HCT116 (cell line): ENCODE data around the gene TNIK. TPM values are rescaled to one million over a fixed set of nuclear protein-coding genes. Genes with fewer than 3 reads are reported as not detected.

Source experiments
- ATAC-seq: fragments of 200-7000 bp; cut with Tn5 transposase; 2 replicates; pipeline ENCODE4 v1.9.1; 2020; ENCODE audit warnings: mild to moderate bottlenecking, moderate library complexity
- BruUV-seq: library from RNA; stranded (reverse); fragments of 400-500 nt; replicated peaks from 2 replicates; lab custom pipeline; 2021; lab: Mats Ljungman, UMichigan
- CTCF ChIA-PET: fragments of 300-600 bp; sonication (Branson Sonifier 250); formaldehyde crosslinking; loops from one replicate; lab custom pipeline; 2021; ENCODE audit warnings: antibody characterized with exemption; lab: Charles Lee
- POLR2A ChIA-PET: fragments of 300-600, 350-600 bp; sonication (Branson Sonifier 250); formaldehyde crosslinking; loops from one replicate; lab custom pipeline; 2021; ENCODE audit warnings: antibody characterized with exemption; lab: Charles Lee
- RAD21 ChIA-PET, 2 experiments: fragments of 300-600 bp; sonication (Branson Sonifier 250); formaldehyde crosslinking; loops; one replicate each; lab custom pipeline; 2023; ENCODE audit warnings: low total read pairs in 2 of 2; ENCODE audit not compliant: uncharacterized antibody in 2 of 2, unreplicated experiment in 2 of 2, low non-redundant PET in 1 of 2; lab: Charles Lee
- DNase-seq: peaks from one replicate; pipeline ENCODE4 v3.0.0-alpha.2; 2010; ENCODE audit warnings: low read depth, low spot score
- H2AFZ ChIP-seq: fragments of 200-600 bp; shearing (Covaris generic), sonication (generic); 2 replicates; pipeline ENCODE4 v1.6.1; 2017; ENCODE audit warnings: low read depth, mixed run types, mixed read lengths, antibody characterized with exemption, low read length; ENCODE audit not compliant: poor library complexity, severe bottlenecking
- H3K27ac ChIP-seq: 2 replicates; pipeline ENCODE4 v1.5.1; 2012; ENCODE audit warnings: low read depth, low read length
- H3K27me3 ChIP-seq: fragments of 200-600 bp; sonication (generic); 2 replicates; pipeline ENCODE4 v1.6.1; 2016; ENCODE audit warnings: mixed run types, low read length, mixed read lengths; ENCODE audit not compliant: insufficient read depth
- H3K36me3 ChIP-seq, 2 experiments: fragments of 200-500 bp in 1 of 2; fragments of 200-600 bp in 1 of 2; sonication (Bioruptor generic) in 1 of 2; sonication (generic) in 1 of 2; 2 replicates each; pipeline versions ENCODE4 v1.5.1 to v1.6.1; 2014 to 2016; ENCODE audit warnings: low read length in 2 of 2, inconsistent platforms in 1 of 2, mixed read lengths in 1 of 2, mixed run types in 1 of 2; ENCODE audit not compliant: insufficient read depth in 2 of 2, control insufficient read depth in 1 of 2
- H3K4me1 ChIP-seq, 2 experiments: fragments of 200-600 bp in 1 of 2; sonication (generic) in 1 of 2; 2 replicates each; pipeline versions ENCODE4 v1.5.1 to v1.6.1; 2012 to 2017; ENCODE audit warnings: low read length in 2 of 2, inconsistent platforms in 1 of 2, mild to moderate bottlenecking in 1 of 2, mixed read lengths in 1 of 2, mixed run types in 1 of 2, moderate library complexity in 1 of 2; ENCODE audit not compliant: insufficient read depth in 2 of 2, control insufficient read depth in 1 of 2
- H3K4me2 ChIP-seq: fragments of 200-600 bp; sonication (generic); 2 replicates; pipeline ENCODE4 v1.6.1; 2017; ENCODE audit warnings: mixed run types, low read length, mixed read lengths
- H3K4me3 ChIP-seq, 2 experiments: fragments of 200-600 bp in 1 of 2; sonication (generic) in 1 of 2; replicated peaks in 1 of 2; 2 replicates each; pipeline ENCODE4 v1.5.1; 2011 to 2016; ENCODE audit warnings: low read length in 2 of 2, control low read depth in 1 of 2, low read depth in 1 of 2, mild to moderate bottlenecking in 1 of 2, mixed read lengths in 1 of 2, mixed run types in 1 of 2
- H3K79me2 ChIP-seq: fragments of 200-600 bp; sonication (generic); 2 replicates; pipeline ENCODE4 v1.6.1; 2017; ENCODE audit warnings: mild to moderate bottlenecking, mixed run types, low read length, moderate library complexity, mixed read lengths; ENCODE audit not compliant: insufficient read depth
- H3K9ac ChIP-seq: fragments of 200-600 bp; sonication (generic); 2 replicates; pipeline ENCODE4 v1.6.1; 2016; ENCODE audit warnings: low read length, mixed read lengths
- H3K9me2 ChIP-seq: fragments of 200-600 bp; sonication (generic), shearing (Covaris generic); 2 replicates; pipeline ENCODE4 v1.6.1; 2017; ENCODE audit warnings: mixed run types, mild to moderate bottlenecking, moderate library complexity; ENCODE audit not compliant: insufficient read depth
- H3K9me3 ChIP-seq, 2 experiments: fragments of 200-500 bp in 1 of 2; fragments of 200-600 bp in 1 of 2; sonication (Bioruptor generic) in 1 of 2; sonication (generic) in 1 of 2; 2 replicates each; pipeline ENCODE4 v1.6.1; 2014 to 2017; ENCODE audit warnings: low read length in 2 of 2, mixed read lengths in 2 of 2, inconsistent platforms in 1 of 2, low read depth in 1 of 2, mild to moderate bottlenecking in 1 of 2, mixed run types in 1 of 2, moderate library complexity in 1 of 2; ENCODE audit not compliant: control insufficient read depth in 1 of 2, insufficient read depth in 1 of 2
- H4K20me1 ChIP-seq: fragments of 200-600 bp; sonication (generic), shearing (Covaris generic); 2 replicates; pipeline ENCODE4 v1.6.1; 2017; ENCODE audit warnings: mixed run types, mild to moderate bottlenecking, moderate library complexity; ENCODE audit not compliant: insufficient read depth
- CEBPB ChIP-seq: IDR thresholded peaks from 2 replicates; pipeline ENCODE4 v1.6.1; 2012; ENCODE audit warnings: low read depth
- CTCF ChIP-seq, 3 experiments: fragments of 200-600 bp in 1 of 3; sonication (generic) in 1 of 3; IDR thresholded peaks in 2 of 3; conservative IDR thresholded peaks in 1 of 3; 2 replicates each; pipeline ENCODE4 v1.5.1; 2012 to 2017; ENCODE audit warnings: low read depth in 2 of 3, low read length in 2 of 3, antibody characterized with exemption in 1 of 3, borderline replicate concordance in 1 of 3, control low read depth in 1 of 3, mild to moderate bottlenecking in 1 of 3, mixed read lengths in 1 of 3, mixed run types in 1 of 3, moderate library complexity in 1 of 3; ENCODE audit not compliant: insufficient read depth in 1 of 3
- ELF1 ChIP-seq: IDR thresholded peaks from 2 replicates; pipeline ENCODE4 v1.6.1; 2012; ENCODE audit warnings: low read depth, borderline replicate concordance
- FOSL1 ChIP-seq: IDR thresholded peaks from 2 replicates; pipeline ENCODE4 v1.6.1; 2012; ENCODE audit warnings: low read depth
- POLR2A ChIP-seq: IDR thresholded peaks from 2 replicates; pipeline ENCODE4 v1.7.0; 2011; ENCODE audit warnings: borderline replicate concordance; ENCODE audit not compliant: insufficient read depth, insufficient read length; ENCODE audit errors: extremely low read depth
- POLR2AphosphoS5 ChIP-seq: IDR thresholded peaks from 2 replicates; pipeline ENCODE4 v1.6.1; 2011; ENCODE audit warnings: mild to moderate bottlenecking, low read depth, low read length, moderate library complexity
- RAD21 ChIP-seq: IDR thresholded peaks from 2 replicates; pipeline ENCODE4 v1.6.1; 2012; ENCODE audit warnings: low read depth, mild to moderate bottlenecking
- SP1 ChIP-seq: IDR thresholded peaks from 2 replicates; pipeline ENCODE4 v1.6.1; 2012; ENCODE audit warnings: low read depth
- SRF ChIP-seq: IDR thresholded peaks from 2 replicates; pipeline ENCODE4 v1.6.1; 2012; ENCODE audit warnings: low read depth
- ZBTB33 ChIP-seq: IDR thresholded peaks from 2 replicates; pipeline ENCODE4 v1.6.1; 2011; ENCODE audit warnings: mild to moderate bottlenecking, low read length, moderate library complexity; ENCODE audit not compliant: insufficient replicate concordance; ENCODE audit errors: extremely low read depth
- ZFX ChIP-seq: fragments of 450-650 bp; IDR thresholded peaks from 2 replicates; pipeline ENCODE4 v1.6.1; 2017
- intact Hi-C: fragments of 100-400 bp; cut with micrococcal nuclease; formaldehyde crosslinking; loops from 2 replicates; pipeline ENCODE4 v1.10.0; 2022
- total RNA-seq: library from RNA; stranded (reverse); gene quantifications from one replicate; pipeline ENCODE4 v1.2.1, GENCODE V29; 2021; ENCODE audit not compliant: unreplicated experiment

Gene TNIK
- total RNA-seq, 1 experiment from 2014 or later: 24.1 TPM

- H3K27ac ChIP-seq: no peak overlapping the region; the same call in 1 of the 2 replicates
- DNase-seq (no peak), ATAC-seq (peak; percentile 49)
- intact Hi-C loops: no loop called here
- ChIA-PET POLR2A (no interaction called here), RAD21 (no interaction called here), CTCF (no interaction called here)
- no peaks in the 10 kb centered on the region for H3K27me3 ChIP-seq
- TF ChIP-seq CEBPB (no peak), SRF (no peak), RAD21 (no peak), ZBTB33 (no peak), FOSL1 (no peak), CTCF (IDR thresholded peaks at IDR 0.05 in 2 of 3, conservative IDR thresholded peaks at IDR 0.05 in 1 of 3; ENCODE audit: borderline replicate concordance in 1 of 3, insufficient read depth in 1 of 3, low read depth in 2 of 3, low read length in 2 of 3) (no peak), POLR2AphosphoS5 (no peak), ZFX (no peak), POLR2A (no peak), SP1 (no peak), ELF1 (no peak)
- H3K36me3 ChIP-seq: no peaks in the 10 kb centered on the region
- H2AFZ ChIP-seq: no peak overlapping the region
- H3K4me2 ChIP-seq: peak overlapping the region; percentile 10; the same call in 1 of the 2 replicates
- peaks cover 10 to 20% of the 10 kb centered on the region in 2 experiments; a peak in 3 of 4 replicates for H3K4me1 ChIP-seq
- no peaks in the 10 kb centered on the region for H4K20me1 ChIP-seq
- H3K9me3 ChIP-seq: no peaks in the 10 kb centered on the region
- H3K9me2 ChIP-seq: no peaks in the 10 kb centered on the region
- H3K9ac ChIP-seq: no peak overlapping the region
- BruUV-seq: no TSS peak
- H3K4me3 ChIP-seq: no peak overlapping the region
- H3K79me2 ChIP-seq: no peaks in the 10 kb centered on the region
Measured at GRCh38 chr3:171295484-171296373, 164.5 kb downstream of the TNIK start.
